MCF 10A (cell line): ENCODE data around the gene HPSE2. TPM values are rescaled to one million over a fixed set of nuclear protein-coding genes. Genes with fewer than 3 reads are reported as not detected.

ENCODE experiments used
- BruUV-seq: library from RNA; stranded (reverse); fragments of 400-500 nt; replicated peaks from 2 replicates; lab custom pipeline; 2021; lab: Mats Ljungman, UMichigan
- CTCF ChIA-PET: fragments of 300-600 bp; sonication (Branson Sonifier 250); formaldehyde crosslinking; extraction: SDS; loops from one replicate; lab custom pipeline; 2021; ENCODE audit warnings: antibody characterized with exemption, inconsistent platforms; lab: Yijun Ruan, JAX
- POLR2A ChIA-PET: fragments of 300-600, 350-650 bp; sonication (Branson Sonifier 250); formaldehyde crosslinking; extraction: SDS; loops from one replicate; lab custom pipeline; 2020; ENCODE audit warnings: antibody characterized with exemption, inconsistent platforms; lab: Yijun Ruan, JAX
- DNase-seq: peaks from one replicate; pipeline ENCODE4 v3.0.0-alpha.2; 2018; ENCODE audit not compliant: unreplicated experiment
- H3K27ac Mint-ChIP-seq: one replicate; pipeline ENCODE4 v1.8.0; 2022; ENCODE audit warnings: mild to moderate bottlenecking, low read depth, mixed read lengths; ENCODE audit not compliant: unreplicated experiment
- H3K27me3 Mint-ChIP-seq: one replicate; pipeline ENCODE4 v1.8.0; 2022; ENCODE audit warnings: mixed read lengths; ENCODE audit not compliant: insufficient read depth, unreplicated experiment
- H3K36me3 Mint-ChIP-seq: one replicate; pipeline ENCODE4 v1.8.0; 2022; ENCODE audit warnings: mild to moderate bottlenecking, moderate library complexity, mixed read lengths; ENCODE audit not compliant: insufficient read depth, unreplicated experiment
- H3K4me1 Mint-ChIP-seq: one replicate; pipeline ENCODE4 v1.8.0; 2022; ENCODE audit warnings: mixed read lengths; ENCODE audit not compliant: insufficient read depth, unreplicated experiment
- H3K4me3 Mint-ChIP-seq: one replicate; pipeline ENCODE4 v1.8.0; 2022; ENCODE audit warnings: mild to moderate bottlenecking, moderate library complexity, mixed read lengths; ENCODE audit not compliant: unreplicated experiment
- H3K9me3 Mint-ChIP-seq: one replicate; pipeline ENCODE4 v1.8.0; 2022; ENCODE audit warnings: mixed read lengths; ENCODE audit not compliant: unreplicated experiment
- CTCF ChIP-seq: fragments of 200-600 bp; IDR thresholded peaks from one replicate; pipeline ENCODE4 v1.8.0; 2022; ENCODE audit warnings: antibody characterized with exemption, mild to moderate bottlenecking; ENCODE audit not compliant: unreplicated experiment
- intact Hi-C: fragments of 100-400 bp; cut with micrococcal nuclease; formaldehyde crosslinking; loops from 2 replicates; pipeline ENCODE4 v1.14.1; 2022
- total RNA-seq: library from RNA; stranded (reverse); gene quantifications from 2 replicates; pipeline ENCODE4 v1.2.3, GENCODE V29; 2022

HPSE2 gene
- total RNA-seq, 1 experiment from 2014 or later = not detected

- no peak overlapping the region for H3K27ac Mint-ChIP-seq
- no peaks in the 10 kb centered on the region for H3K4me1 Mint-ChIP-seq
- no peak overlapping the region for H3K4me3 Mint-ChIP-seq
- intact Hi-C loops = no loop called here
- BruUV-seq = no TSS peak
- no peak for DNase-seq
- peaks cover 13% of the 10 kb centered on the region for H3K27me3 Mint-ChIP-seq
- ChIA-PET CTCF (no interaction called here), POLR2A (no interaction called here)
- TF ChIP-seq CTCF = no peak
- H3K9me3 Mint-ChIP-seq = no peaks in the 10 kb centered on the region
- no peaks in the 10 kb centered on the region for H3K36me3 Mint-ChIP-seq
Measured at GRCh38 chr10:98528166-98528804, 707.4 kb downstream of the HPSE2 start.

- CTCF ChIA-PET = no interaction called here
- intact Hi-C loops = no loop called here
- POLR2A ChIA-PET = no interaction called here
- Mint-ChIP-seq H3K4me3 (no peak overlapping the region), H3K36me3 (no peaks in the 10 kb centered on the region), H3K4me1 (no peaks in the 10 kb centered on the region), H3K9me3 (no peaks in the 10 kb centered on the region), H3K27me3 (peaks cover 13% of the 10 kb centered on the region), H3K27ac (no peak overlapping the region)
- no TSS peak for BruUV-seq
- DNase-seq = no peak
- TF ChIP-seq CTCF = no peak
Measured at GRCh38 chr10:98525969-98526368, 709.7 kb downstream of the HPSE2 start.

- Mint-ChIP-seq H3K36me3 (no peaks in the 10 kb centered on the region), H3K27ac (no peak overlapping the region), H3K4me3 (no peak overlapping the region), H3K9me3 (no peaks in the 10 kb centered on the region), H3K4me1 (no peaks in the 10 kb centered on the region), H3K27me3 (peaks cover 2% of the 10 kb centered on the region)
- DNase-seq = no peak
- no TSS peak for BruUV-seq
- CTCF ChIA-PET = interaction anchor here (0.5 kb wide), 1 partner anchor 82 kb away, joined by 3 read pairs; no protein-coding TSS in a partner anchor
- TF ChIP-seq CTCF = no peak
- intact Hi-C loops = no loop called here
- POLR2A ChIA-PET = no interaction called here
Measured at GRCh38 chr10:98524124-98524523, 711.5 kb downstream of the HPSE2 start.

- Mint-ChIP-seq H3K27ac (no peak overlapping the region), H3K27me3 (peaks cover 13% of the 10 kb centered on the region), H3K36me3 (no peaks in the 10 kb centered on the region), H3K4me3 (no peak overlapping the region), H3K9me3 (no peaks in the 10 kb centered on the region), H3K4me1 (no peaks in the 10 kb centered on the region)
- CTCF ChIA-PET = interaction anchor here (0.8 to 1.5 kb wide), 2 partner anchors 141 to 207 kb away, joined by 4 read pairs; no protein-coding TSS in a partner anchor
- no peak for TF ChIP-seq CTCF
- no peak for DNase-seq
- BruUV-seq = no TSS peak
- intact Hi-C loops = no loop called here
- POLR2A ChIA-PET = no interaction called here
Measured at GRCh38 chr10:98519841-98520240, 715.8 kb downstream of the HPSE2 start.
